NOMO-1 treated with dmso at 0.1 percent for 144 hours (cell line): ENCODE data around the gene LMO2.

Source experiments
- DNase-seq: peaks from one replicate; lab custom pipeline; 2025; ENCODE audit not compliant: unreplicated experiment; lab: John Stamatoyannopoulos, UW

LMO2 gene

GRCh38 chr11:33889821-33890378 lies 2.0 kb downstream of the LMO2 start:
- DNase-seq, result no peak

GRCh38 chr11:33889296-33889695 lies 2.6 kb downstream of the LMO2 start:
- no peak for DNase-seq

DNA sequence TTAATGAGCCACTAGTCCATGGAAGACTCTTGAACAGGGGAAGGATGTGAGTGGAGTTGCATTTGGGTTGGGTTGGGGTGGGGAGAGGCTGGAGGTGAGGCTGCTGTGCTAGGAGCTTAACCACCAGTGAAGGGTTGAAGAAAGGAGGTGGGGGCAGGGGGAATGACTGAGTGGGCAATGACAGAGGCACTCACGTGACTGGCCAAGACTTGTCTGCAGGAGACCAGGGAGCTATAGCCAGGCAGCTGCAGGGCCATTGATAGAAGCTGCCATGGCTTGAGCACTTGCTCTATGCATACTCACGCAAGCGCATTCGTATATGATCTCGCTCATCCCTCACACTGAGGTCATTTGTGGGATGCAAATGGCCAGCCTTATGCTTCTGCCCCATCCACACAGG lies 4.0 kb downstream of the LMO2 start:
- no peak for DNase-seq

- DNase-seq, result peak; percentile 58
Measured at GRCh38 chr11:33885338-33886005, 6.4 kb downstream of the LMO2 start.

DNA sequence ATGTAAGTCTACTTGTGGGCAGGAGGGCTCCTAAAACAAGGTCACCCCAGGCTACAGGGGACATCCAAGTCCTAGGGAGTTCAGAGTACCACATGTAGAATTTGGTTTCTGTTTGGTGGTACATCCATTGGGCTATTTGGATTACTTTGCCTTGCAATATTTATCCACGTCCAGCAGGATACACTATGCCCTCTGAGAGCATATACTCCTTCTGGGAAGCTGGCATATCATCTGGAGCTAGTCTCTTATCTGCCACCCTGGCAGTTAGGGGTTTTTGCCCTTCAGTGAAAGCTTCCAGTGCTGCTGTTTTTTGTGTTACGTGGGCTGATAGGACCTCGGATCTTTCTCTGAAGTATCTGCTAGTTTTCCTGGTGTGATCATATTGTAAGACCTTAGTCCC lies 7.3 kb downstream of the LMO2 start:
- no peak for DNase-seq

- no peak for DNase-seq
Measured at GRCh38 chr11:33884035-33884434, 7.8 kb downstream of the LMO2 start.

DNA sequence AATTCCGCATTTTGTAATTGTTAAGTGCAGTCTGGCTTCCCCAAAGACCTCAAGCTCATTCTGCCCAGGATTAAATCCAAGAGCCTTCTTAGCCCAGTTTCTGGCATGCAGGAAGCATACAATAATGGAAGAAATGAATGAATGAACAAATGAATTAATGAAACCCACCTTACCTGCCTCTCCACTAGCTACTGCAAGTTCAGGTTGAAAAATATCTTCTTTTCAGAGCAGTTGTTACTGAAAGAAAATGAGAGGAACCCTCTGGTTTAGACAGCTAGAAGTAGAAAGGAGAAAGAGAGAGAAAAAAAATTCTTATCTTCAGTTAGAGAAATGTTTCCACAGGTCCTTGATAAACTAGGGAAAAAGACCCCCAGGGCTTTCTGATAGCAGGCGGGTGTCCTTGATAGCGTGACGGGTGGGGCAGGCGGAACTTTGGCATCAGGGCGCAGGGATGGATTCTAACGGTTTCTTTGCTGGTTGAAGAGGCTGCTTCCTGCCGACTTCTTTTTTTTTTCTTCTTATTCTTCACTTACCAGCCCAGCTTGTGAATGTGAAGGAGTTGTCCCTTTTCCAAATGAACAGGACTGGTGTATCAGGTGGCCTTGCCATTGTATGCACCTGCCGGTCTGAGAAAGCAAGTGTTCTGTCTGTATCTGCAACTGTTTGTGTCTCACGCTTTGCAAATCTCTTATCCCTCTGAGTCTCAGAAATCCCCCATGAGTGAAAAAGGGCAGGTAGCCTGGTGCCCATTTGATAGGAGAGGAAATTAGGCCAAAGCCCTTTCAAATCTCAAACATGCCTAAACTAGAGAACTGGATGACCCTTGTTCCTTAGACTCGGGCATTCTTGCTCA lies 10.0 kb downstream of the LMO2 start:
- no peak for DNase-seq

- no peak for DNase-seq
Measured at GRCh38 chr11:33880979-33881378, 10.9 kb downstream of the LMO2 start.

- DNase-seq, result no peak
Measured at GRCh38 chr11:33879375-33879774, 12.5 kb downstream of the LMO2 start.

- no peak for DNase-seq
Measured at GRCh38 chr11:33877038-33877437, 14.8 kb downstream of the LMO2 start.

DNA sequence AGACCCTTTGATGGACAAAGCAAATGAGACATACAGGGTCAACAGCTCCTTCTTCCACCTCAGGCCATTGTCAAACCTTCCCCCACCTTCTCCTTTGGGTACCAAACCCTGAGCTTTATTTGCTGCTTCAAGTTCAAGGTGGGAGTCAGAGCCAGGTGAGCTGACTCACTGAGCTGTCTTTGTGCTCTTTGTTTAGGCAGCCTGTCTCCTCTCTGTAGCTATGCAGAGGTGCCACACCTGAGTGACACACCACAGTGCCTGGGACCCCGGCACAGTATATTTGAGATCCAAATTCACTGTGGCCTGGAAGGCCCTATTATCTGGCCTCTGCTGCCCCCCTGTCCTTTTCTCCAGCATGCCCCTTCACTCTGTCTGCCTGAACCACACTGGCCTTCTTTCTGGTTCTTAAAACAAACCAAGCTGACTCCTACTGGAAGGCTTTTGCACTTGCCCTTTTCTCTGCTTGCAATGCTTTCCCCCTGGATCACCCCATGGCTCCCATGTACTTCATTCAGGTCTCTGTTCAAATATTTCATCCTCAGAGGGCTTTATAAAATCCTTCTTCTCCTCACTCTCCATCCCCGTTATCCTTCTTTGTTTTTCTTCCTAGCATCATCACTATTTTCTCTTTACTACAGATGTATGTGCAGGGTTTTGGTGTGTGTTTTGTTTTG lies 16.1 kb downstream of the LMO2 start:
- DNase-seq, result no peak

- DNase-seq, result no peak
Measured at GRCh38 chr11:33874910-33875490, 16.9 kb downstream of the LMO2 start.

DNA sequence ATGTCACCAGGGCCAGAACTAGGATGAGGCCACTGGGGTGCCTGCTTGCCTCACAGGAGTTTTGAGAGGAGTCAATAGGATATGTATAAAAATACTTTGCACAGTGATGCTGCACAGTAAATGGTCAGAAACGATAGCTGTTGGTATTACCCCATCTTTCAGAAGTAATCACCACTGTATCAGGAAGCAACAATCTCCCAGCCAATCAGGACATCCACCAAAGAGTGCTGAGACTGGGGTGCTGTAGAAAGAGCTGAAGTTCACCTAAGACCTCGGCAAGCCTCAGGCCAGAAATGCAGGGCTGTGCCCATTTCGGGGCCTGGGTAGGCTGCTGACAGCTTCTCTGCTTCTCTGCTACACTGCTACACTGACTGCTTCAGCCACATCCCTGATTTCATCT lies 17.4 kb downstream of the LMO2 start:
- DNase-seq, result peak; percentile 32

DNA sequence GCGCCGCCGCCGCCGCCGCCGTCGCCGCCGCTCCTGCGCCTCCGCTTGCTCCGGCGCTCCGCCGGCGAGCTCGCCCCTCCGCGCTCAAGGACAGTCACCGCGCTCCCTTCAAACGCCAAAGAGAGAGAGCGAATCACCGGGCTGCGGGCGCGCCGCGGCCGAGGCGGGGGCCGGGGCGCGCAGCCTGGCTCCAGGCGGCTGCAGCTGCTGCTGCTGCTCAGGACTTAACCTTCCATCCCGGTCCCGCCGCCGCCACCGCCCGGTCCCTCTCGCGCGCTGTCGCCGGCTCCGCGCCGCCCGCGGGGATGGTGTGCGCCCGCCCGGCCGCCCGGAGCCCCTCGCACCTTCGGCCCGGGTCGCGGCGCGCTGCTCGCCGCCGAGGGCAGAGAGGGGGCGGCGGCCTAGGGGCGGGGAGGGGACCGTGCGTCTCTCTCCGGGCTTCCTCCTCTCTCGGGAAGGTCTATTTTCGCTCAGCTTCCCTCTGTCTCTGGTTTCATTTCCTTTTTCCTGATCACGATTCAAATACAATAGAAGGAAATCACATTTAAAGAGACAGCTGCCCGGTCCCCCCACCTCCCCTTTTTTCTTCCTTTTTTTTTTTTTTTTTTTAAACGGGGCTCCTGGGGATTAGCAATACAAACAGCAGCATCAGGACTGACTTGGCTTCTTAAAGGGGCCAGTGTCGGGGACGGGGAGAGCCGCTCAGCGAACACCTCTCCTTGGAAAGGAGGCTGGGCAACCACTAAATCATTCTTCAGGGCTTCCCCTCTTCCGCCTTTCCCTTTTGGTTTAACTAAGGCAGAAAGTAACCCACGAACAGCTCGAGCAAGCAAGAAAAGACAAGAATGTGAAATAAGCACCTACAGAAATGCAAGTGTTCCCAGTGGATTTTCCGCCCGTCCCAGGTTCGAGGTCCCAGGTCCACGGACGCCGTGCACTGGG lies 22.1 kb downstream of the LMO2 start:
- DNase-seq, result peak; percentile 89

DNA sequence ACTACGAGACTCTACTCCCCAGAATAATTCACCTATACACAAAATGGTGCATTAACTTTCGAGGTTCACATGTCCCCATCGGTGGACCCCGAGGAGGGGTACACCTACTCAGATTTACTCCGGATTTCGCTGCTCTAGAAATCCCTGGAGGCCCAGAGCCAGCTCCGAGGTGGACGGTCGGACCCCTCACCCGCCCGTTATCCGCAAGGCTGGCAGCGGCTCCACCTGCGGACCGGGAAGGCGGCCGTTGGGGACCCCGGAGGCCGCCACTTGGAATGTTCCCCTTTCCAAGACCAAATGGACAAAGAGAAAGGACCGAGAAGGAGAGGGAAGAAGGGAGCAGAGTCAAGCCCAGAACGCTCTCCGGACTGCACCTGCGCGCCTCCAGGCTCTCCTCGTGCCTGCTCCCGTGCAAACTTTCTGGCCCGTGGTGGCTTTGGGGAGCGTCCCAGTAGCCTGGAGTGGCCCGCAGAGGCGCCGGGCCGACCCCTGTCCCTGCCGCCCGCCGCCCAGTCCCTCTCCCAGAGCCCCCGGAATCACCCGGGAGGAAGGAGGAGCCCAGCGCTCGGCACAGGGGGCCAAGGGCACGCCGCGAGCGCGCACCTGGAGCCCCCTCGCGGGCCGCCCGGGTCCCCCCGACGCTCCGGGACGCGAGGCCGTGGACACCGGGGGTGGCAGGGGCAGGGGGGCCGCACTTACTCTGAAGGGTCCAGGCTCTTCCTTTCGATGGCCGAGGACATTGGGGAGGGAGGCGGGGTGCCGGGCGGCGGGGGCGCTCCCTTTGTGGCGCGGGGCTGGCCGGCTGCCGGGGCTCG lies 23.0 kb downstream of the LMO2 start:
- no peak for DNase-seq

DNA sequence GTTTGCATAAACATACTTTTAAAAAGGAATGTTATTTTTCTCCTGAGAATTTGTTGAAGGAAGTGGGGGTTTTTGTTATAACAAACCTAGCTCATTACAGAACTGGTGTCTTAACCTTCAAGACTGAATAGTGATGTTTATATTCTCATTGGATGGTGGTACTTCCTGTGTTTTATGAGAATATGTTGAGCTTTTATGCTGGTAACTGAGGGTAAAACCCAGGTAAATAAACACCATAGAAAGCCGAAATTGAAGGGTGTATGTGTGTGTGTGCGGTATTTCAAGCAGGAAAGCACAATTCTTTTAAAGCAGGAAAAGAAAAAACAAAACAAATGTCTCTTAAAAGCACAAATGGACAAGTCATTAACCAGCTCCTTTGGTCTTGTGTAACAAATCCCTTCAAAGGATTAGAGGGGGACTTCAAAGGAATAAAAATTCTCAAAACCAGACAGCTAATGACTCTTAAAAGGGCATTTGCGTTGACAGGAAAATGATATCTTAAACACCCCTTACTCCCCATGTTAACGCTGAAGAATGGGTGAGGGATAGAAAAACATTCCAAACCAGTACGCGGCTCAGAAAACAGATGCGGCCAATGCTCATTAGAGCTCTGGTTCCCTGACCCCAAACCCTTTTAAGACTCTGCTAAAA lies 23.8 kb downstream of the LMO2 start:
- no peak for DNase-seq

DNA sequence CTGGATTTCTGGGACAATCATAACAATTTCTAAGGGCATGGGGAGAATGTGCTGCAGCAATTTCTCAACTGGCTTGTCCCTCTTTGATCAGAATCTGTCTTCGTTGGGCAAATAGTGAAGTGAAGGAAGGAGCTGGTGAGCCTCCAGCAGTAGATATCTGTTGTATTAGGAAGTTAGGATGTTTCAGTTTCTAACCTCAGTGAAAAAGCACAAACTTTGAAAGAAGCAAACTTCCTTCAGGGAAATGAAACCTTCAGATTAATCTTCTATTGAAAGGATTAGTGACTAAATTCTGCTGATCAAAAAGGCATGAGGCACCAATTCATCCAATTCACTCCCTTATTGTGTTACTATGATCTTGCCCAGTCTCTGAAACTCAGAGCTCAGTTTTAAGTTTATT lies 24.3 kb downstream of the LMO2 start:
- DNase-seq, result no peak

- DNase-seq, result no peak
Measured at GRCh38 chr11:33866936-33867335, 24.9 kb downstream of the LMO2 start.

- no peak for DNase-seq
Measured at GRCh38 chr11:33864479-33864878, 27.4 kb downstream of the LMO2 start.
